OCI-LY1 (cell line): ENCODE data around the gene TCL1B.

ENCODE experiments used
- H2AFZ ChIP-seq: fragments of 200-600 bp; sonication (generic), shearing (Covaris generic); 2 replicates; pipeline ENCODE4 v1.6.0; 2014; ENCODE audit warnings: antibody characterized with exemption, mild to moderate bottlenecking, low read length
- H3F3A ChIP-seq: fragments of 200-600 bp; sonication (generic), shearing (Covaris generic); 2 replicates; pipeline ENCODE4 v1.6.0; 2014; ENCODE audit warnings: mild to moderate bottlenecking, antibody characterized with exemption, low read length, moderate library complexity; ENCODE audit not compliant: insufficient read depth
- H3K27ac ChIP-seq: fragments of 200-600 bp; sonication (generic); 2 replicates; pipeline ENCODE4 v1.5.1; 2014; ENCODE audit warnings: low read length, mixed run types, mild to moderate bottlenecking, low read depth; ENCODE audit not compliant: poor library complexity, severe bottlenecking
- H3K27me3 ChIP-seq: fragments of 200-600 bp; sonication (generic); 2 replicates; pipeline ENCODE4 v1.6.0; 2014; ENCODE audit warnings: antibody characterized with exemption, mild to moderate bottlenecking, low read length, moderate library complexity; ENCODE audit not compliant: insufficient read depth
- H3K36me3 ChIP-seq: fragments of 200-600 bp; sonication (generic); 2 replicates; pipeline ENCODE4 v1.6.1; 2014; ENCODE audit warnings: mild to moderate bottlenecking, antibody characterized with exemption, low read length, moderate library complexity, mixed read lengths; ENCODE audit not compliant: insufficient read depth
- H3K4me1 ChIP-seq: fragments of 200-600 bp; sonication (generic); 2 replicates; pipeline ENCODE4 v1.5.1; 2014; ENCODE audit warnings: mild to moderate bottlenecking, low read length, moderate library complexity; ENCODE audit not compliant: insufficient read depth, severe bottlenecking
- H3K4me2 ChIP-seq: fragments of 200-600 bp; sonication (generic), shearing (Covaris generic); 2 replicates; pipeline ENCODE4 v1.6.1; 2014; ENCODE audit warnings: low read length
- H3K4me3 ChIP-seq: fragments of 200-600 bp; sonication (generic); 2 replicates; pipeline ENCODE4 v1.5.1; 2014; ENCODE audit warnings: low read length, low read depth, mild to moderate bottlenecking, mixed read lengths; ENCODE audit not compliant: poor library complexity, severe bottlenecking
- H3K79me2 ChIP-seq: fragments of 200-600 bp; shearing (Covaris generic); 2 replicates; pipeline ENCODE4 v1.6.1; 2016; ENCODE audit warnings: mixed run types, low read length, mixed read lengths; ENCODE audit not compliant: insufficient read depth
- H3K9ac ChIP-seq: fragments of 200-600 bp; sonication (generic), shearing (Covaris generic); 2 replicates; pipeline ENCODE4 v1.6.1; 2014; ENCODE audit warnings: mild to moderate bottlenecking, low read length, mixed read lengths
- H3K9me2 ChIP-seq: fragments of 200-600 bp; sonication (generic), shearing (Covaris generic); 2 replicates; pipeline ENCODE4 v1.6.1; 2014; ENCODE audit warnings: low read depth, mild to moderate bottlenecking, low read length, mixed read lengths
- H3K9me3 ChIP-seq: fragments of 200-600 bp; shearing (Covaris generic); 2 replicates; pipeline ENCODE4 v1.6.1; 2014; ENCODE audit warnings: low read length, mixed read lengths
- H4K20me1 ChIP-seq: fragments of 200-600 bp; sonication (generic), shearing (Covaris generic); 2 replicates; pipeline ENCODE4 v1.6.0; 2016; ENCODE audit warnings: mild to moderate bottlenecking, low read length; ENCODE audit not compliant: insufficient read depth
- CTCF ChIP-seq: fragments of 200-600 bp; sonication (generic), shearing (Covaris generic); IDR thresholded peaks from 2 replicates; pipeline ENCODE4 v1.5.1; 2017; ENCODE audit warnings: mild to moderate bottlenecking, antibody characterized with exemption, low read length, moderate library complexity, mixed read lengths
- EZH2 ChIP-seq: fragments of 200-600 bp; sonication (generic), shearing (Covaris generic); IDR thresholded peaks from 2 replicates; pipeline ENCODE4 v1.8.0; 2017; ENCODE audit warnings: borderline replicate concordance, mixed run types, mild to moderate bottlenecking, antibody characterized with exemption, low read length, moderate library complexity, mixed read lengths

TCL1B gene

GRCh38 chr14:95696741-95697140 is 10.5 kb downstream of the TCL1B start:
- Histone ChIP-seq H3F3A (peaks cover 44% of the 10 kb centered on the region), H3K4me2 (peak overlapping the region; percentile 60), H3K4me3 (peak overlapping the region; percentile 24), H3K9me2 (no peaks in the 10 kb centered on the region), H3K36me3 (peaks cover 58% of the 10 kb centered on the region), H4K20me1 (no peaks in the 10 kb centered on the region), H3K79me2 (no peaks in the 10 kb centered on the region), H3K4me1 (peaks cover 100% of the 10 kb centered on the region), H3K9ac (peak overlapping the region; percentile 58), H3K27me3 (no peaks in the 10 kb centered on the region), H2AFZ (no peak overlapping the region), H3K27ac (peak overlapping the region; percentile 97), H3K9me3 (no peaks in the 10 kb centered on the region)
- TF ChIP-seq EZH2 (no peak), CTCF (no peak)

GRCh38 chr14:95697764-95698163 is 11.5 kb downstream of the TCL1B start:
- peak overlapping the region; percentile 24 for H3K4me3 ChIP-seq
- H2AFZ ChIP-seq = no peak overlapping the region
- no peaks in the 10 kb centered on the region for H3K79me2 ChIP-seq
- no peaks in the 10 kb centered on the region for H3K9me3 ChIP-seq
- peaks cover 100% of the 10 kb centered on the region for H3K4me1 ChIP-seq
- peak overlapping the region; percentile 60 for H3K4me2 ChIP-seq
- H4K20me1 ChIP-seq = no peaks in the 10 kb centered on the region
- H3K9ac ChIP-seq = peak overlapping the region; percentile 58
- H3K27me3 ChIP-seq = no peaks in the 10 kb centered on the region
- peaks cover 48% of the 10 kb centered on the region for H3K36me3 ChIP-seq
- H3K27ac ChIP-seq = peak overlapping the region; percentile 97
- H3K9me2 ChIP-seq = no peaks in the 10 kb centered on the region
- no peak for TF ChIP-seq CTCF
- TF ChIP-seq EZH2 = no peak
- H3F3A ChIP-seq = peaks cover 47% of the 10 kb centered on the region

GRCh38 chr14:95698287-95698686 is 12.1 kb downstream of the TCL1B start:
- Histone ChIP-seq H3K9me2 (no peaks in the 10 kb centered on the region), H3K9me3 (no peaks in the 10 kb centered on the region), H3F3A (peaks cover 47% of the 10 kb centered on the region), H3K4me2 (peak overlapping the region; percentile 60), H2AFZ (no peak overlapping the region), H3K4me3 (no peak overlapping the region), H3K4me1 (peaks cover 100% of the 10 kb centered on the region), H3K9ac (peak overlapping the region; percentile 58), H3K27me3 (no peaks in the 10 kb centered on the region), H4K20me1 (no peaks in the 10 kb centered on the region), H3K27ac (peak overlapping the region; percentile 97), H3K36me3 (peaks cover 43% of the 10 kb centered on the region), H3K79me2 (no peaks in the 10 kb centered on the region)
- TF ChIP-seq EZH2 (no peak), CTCF (no peak)
